GM13976 (cell line): Measurements from ENCODE around the gene GPC6.
"Not testable (repeated sequence)": the region's sequence is repeated elsewhere in the genome, so short reads cannot be mapped to it uniquely, and the experiment has no call there.

Experiments
- DNase-seq: peaks from one replicate; pipeline ENCODE4 v3.0.0; 2012; ENCODE audit warnings: low spot score
- CTCF ChIP-seq: IDR thresholded peaks from 2 replicates; pipeline ENCODE4 v1.5.1; 2012; ENCODE audit warnings: borderline replicate concordance, mild to moderate bottlenecking; ENCODE audit not compliant: insufficient read depth; ENCODE audit errors: extremely low read depth, missing control alignments, control extremely low read depth
- in situ Hi-C: fragments of 300-500 bp; cut with MboI; formaldehyde crosslinking; loops from one replicate; pipeline ENCODE4 v1.12.0; 2022; ENCODE audit warnings: low sequenced_read_pairs, mixed read lengths, inconsistent platforms; ENCODE audit not compliant: unreplicated experiment

The GPC6 gene

GRCh38 chr13:93476175-93476574, 249.6 kb downstream of the GPC6 start:
- no peak for DNase-seq
- no peak for TF ChIP-seq CTCF
- in situ Hi-C loops: no loop called here

- in situ Hi-C loops: no loop called here
- DNase-seq: no peak
- no peak for TF ChIP-seq CTCF
These were observed 250.6 kb downstream of the GPC6 start for GRCh38 chr13:93477238-93477637.

- in situ Hi-C loops: no loop called here
- no peak for TF ChIP-seq CTCF
These were observed 254.0 kb downstream of the GPC6 start for GRCh38 chr13:93480553-93481106.

GRCh38 chr13:93496117-93496516, 269.5 kb downstream of the GPC6 start:
- in situ Hi-C loops, DNase-seq: not testable (repeated sequence)

More at GRCh38 chr13:93480553-93481106, 254.0 kb downstream of the GPC6 start:
- no peak for DNase-seq

GRCh38 chr13:93496985-93497673, 270.5 kb downstream of the GPC6 start:
- TF ChIP-seq CTCF: no peak
- in situ Hi-C loops: no loop called here
- DNase-seq: no peak

- TF ChIP-seq CTCF: no peak
- in situ Hi-C loops: no loop called here
- no peak for DNase-seq
These were observed 273.4 kb downstream of the GPC6 start for GRCh38 chr13:93499991-93500390.

GRCh38 chr13:93502071-93502470, 275.5 kb downstream of the GPC6 start:
- no peak for DNase-seq
- no peak for TF ChIP-seq CTCF
- in situ Hi-C loops: no loop called here
